GDM1 (cell line): Measurements from ENCODE around the gene LONRF2.

ENCODE experiments used
- DNase-seq: peaks from one replicate; lab custom pipeline; 2025; lab: John Stamatoyannopoulos, UW

LONRF2 gene

DNA sequence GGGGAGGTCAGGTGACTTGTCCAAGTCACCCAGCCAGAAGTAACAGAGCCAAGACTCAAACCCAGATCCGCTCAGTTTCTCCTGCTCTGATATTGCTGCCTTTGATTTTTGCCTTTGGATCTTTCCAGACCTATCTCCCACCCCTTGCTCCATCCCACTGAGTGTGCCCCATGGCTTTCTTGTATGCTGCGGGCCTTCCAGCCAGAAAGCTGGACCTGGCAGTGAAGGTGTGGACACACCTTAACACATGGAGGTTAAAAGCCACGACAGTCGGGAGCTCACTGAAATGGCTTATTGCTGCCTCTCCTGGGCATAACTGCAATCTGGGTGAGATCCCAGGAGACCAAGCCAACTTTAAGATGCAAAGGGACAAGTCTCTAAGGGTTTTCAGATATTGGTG is 86.7 kb downstream of the LONRF2 start:
- no peak for DNase-seq

DNA sequence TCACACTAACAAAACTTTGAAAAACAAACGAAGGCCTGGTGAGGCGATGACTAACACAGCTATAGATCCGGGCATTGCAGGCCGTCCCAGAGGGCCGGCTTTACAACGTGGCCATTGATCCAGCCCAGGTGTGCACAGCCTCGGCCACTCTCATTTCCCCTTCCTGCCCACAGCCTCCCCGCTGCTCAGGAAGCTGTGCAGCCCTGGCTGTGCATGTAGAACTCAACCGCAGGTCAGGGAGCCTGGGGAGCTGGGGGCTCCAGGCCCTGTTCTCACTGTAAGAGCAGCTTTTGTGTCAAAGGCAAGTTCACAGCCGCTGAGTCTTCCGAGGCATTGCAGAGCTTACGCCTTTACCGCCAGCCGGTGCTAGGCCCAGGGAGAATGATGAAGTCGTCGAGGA is 87.2 kb downstream of the LONRF2 start:
- no peak for DNase-seq

DNA sequence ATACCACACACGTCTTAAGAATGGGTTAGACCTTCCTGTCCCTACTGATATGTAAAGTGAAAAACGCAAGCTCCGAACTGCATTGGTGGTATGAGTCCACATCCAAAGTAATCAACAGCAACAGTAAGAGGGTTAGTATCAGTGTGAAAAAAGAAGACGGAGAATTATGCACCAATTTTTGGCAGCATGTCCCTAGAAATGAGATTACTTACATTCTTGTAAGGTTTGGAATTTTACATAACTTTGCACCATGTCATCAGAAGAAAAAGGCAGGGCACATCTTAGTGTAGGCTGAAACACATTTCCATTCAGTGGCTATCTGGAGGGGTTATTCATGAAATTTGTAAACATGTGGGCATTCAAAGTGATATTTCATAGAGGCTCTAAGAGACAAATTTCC is 88.2 kb downstream of the LONRF2 start:
- DNase-seq: no peak

DNA sequence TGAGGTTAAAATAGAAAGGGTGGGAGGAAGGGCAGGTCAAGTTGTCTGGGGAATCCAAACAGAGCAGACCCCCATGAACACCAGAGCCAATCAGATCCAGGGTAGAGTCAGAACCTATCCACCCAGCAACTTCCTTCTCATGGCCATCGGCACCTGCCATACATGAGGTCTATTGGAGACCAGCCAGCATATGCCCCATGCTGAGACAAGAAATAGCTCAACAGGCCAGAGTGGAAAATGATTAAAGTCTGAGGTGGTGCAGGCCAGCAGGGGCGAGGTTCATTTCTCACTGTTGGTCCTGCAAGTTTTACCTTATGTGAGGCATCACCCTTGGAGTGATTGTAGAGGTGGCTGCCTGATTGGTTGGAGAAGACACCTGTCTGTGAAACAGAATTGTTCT is 89.2 kb downstream of the LONRF2 start:
- no peak for DNase-seq

DNA sequence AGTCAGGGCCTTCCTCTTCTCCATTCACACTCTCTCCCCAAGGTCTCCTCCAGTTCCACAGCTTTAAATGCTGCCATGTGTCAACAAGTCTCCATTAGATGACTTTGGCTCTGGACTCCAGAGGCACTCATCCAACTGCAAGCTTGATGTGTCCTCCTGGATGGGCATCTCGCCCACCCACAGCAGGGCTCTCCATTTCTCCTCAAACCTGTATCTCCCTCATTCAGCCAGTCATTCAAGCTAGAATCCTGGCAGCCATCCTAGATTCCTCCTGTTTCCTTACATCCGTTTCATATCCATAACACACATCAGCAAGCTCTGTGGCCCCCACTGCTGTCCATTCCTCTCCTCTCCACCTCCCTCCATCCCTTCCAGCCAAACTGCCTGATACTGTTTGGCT is 91.5 kb downstream of the LONRF2 start:
- no peak for DNase-seq

DNA sequence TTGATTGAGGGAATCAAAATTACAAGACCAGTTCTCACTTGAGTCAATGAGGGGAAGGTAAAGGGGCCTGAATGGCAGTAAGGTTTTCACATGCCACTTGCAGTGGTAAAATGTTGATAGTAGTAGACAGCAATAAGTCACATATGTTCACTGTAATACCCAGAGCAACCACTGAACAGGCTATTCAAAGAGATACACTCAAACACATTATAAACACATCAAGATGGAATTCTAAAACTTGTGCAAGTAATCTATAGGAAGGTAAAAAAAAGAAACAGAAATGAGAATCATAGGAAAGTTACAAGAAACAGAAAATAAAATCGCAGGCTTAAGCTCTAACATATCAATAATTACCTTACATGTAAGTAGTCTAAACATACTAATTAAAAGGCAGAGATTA is 93.3 kb downstream of the LONRF2 start:
- DNase-seq: no peak

DNA sequence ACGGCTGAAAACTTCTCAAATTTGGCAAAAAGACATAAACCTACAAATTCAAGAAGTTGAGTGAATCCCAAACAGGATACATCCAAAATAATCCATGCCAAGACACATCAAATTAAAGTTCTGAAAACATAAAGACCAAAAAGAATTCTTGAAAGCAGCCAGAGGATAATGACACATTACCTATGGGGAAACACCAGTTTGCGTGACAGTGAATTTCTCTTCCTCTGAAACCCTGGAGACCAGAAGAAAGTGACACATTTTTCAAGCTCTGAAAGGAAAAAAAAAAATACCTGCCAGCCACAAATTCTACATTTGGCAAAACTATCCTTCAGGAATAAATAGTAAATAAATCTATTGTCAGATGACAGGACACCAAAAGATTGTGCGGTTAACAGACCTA is 93.9 kb downstream of the LONRF2 start:
- no peak for DNase-seq

DNA sequence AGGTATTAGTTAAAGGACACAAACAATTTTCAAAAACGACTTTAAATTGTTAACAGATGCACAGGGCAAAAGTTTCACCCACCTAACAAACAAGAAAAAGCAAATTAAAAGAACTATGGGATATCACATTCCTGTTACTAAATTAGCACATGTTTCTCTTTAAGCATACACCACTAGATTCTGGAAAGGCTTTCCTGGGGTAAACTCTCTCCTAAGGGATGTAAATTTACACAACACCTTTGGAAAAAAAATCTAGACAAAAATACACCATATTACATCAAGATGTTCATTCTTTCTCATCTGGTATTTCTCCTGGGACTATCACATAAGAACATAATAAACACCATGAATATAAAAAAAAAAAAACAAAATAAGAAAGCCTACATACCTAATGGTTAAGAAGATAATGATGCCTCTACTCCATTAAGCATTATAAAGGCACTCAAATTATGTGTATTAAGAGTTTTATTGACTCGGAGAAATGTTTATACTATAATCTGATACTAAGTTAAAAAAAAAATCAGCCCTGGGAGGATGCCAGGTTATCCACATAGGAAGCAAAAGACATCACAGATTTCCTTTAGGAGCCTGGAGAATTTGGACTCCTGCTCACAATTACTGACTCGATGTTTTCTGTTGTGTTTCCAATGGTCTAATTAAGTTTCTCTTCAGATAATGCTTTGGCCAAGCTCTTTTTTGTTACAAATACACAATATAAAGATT is 97.2 kb downstream of the LONRF2 start:
- DNase-seq: no peak

DNA sequence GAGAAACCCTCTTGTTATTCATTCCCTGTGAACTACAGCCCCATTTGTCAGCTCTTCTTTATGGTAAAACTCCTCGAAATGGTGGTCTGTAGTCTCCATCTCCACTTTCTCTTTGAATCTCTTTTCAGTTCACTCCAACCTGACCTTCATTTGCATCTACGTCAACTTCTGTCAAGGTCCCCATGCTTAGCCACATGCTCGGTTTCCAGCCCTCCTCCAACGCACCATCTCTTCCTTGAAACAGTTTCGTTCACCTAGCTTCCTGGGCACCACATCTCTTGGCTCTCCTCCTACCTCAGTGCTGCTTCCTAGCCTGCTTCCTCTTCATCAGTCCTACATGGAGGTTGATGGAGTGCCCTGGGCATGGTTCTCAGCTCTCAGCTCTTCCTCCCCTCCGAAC is 98.8 kb downstream of the LONRF2 start:
- DNase-seq: no peak
